GM21526 (cell line): ENCODE results near the gene SDK2.

ENCODE experiments used
- ATAC-seq: cut with Tn5 transposase; IDR thresholded peaks from one replicate; pipeline ENCODE4 v1.9.1; 2021; ENCODE audit warnings: moderate library complexity; ENCODE audit not compliant: unreplicated experiment, low FRiP score

The SDK2 gene

DNA sequence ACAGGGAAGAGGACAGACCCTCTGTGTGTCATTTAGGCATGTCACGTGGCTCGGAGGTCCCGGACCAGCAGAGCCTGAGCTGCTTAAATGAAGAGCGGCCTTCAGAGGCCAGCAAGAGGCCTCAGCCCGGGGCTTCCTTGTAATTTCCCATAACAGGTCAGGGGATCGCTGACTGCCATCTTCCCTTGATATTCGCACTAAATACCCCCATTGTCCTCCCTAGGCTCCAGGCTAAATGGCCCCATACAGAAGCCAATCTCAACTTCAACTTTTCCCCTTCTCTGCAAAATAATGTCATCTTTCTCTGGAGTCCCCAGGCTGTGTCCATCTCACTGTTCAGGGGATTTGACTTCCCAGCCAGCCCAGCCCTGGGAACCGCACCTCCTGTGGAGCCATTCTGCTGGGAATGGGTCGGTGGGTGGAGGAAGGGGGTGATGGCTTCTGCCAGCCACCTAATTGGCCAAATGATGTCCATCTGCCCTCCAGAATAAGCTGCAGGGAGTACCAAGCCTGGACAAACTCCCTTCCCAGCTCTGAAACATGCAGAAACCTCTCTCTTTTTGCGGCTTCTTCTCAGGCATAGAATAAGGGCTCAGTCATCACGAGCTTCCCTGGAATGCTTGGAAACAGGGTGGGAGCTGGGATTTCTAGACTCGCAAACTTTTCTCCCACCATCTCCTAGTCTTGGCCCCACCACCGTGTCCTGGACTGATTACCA lies 129.9 kb downstream of the SDK2 start:
- ATAC-seq: no peak

- ATAC-seq: no peak
Measured at GRCh38 chr17:73513426-73513825, 130.8 kb downstream of the SDK2 start.

GRCh38 chr17:73511719-73512115 lies 132.5 kb downstream of the SDK2 start:
- no peak for ATAC-seq

DNA sequence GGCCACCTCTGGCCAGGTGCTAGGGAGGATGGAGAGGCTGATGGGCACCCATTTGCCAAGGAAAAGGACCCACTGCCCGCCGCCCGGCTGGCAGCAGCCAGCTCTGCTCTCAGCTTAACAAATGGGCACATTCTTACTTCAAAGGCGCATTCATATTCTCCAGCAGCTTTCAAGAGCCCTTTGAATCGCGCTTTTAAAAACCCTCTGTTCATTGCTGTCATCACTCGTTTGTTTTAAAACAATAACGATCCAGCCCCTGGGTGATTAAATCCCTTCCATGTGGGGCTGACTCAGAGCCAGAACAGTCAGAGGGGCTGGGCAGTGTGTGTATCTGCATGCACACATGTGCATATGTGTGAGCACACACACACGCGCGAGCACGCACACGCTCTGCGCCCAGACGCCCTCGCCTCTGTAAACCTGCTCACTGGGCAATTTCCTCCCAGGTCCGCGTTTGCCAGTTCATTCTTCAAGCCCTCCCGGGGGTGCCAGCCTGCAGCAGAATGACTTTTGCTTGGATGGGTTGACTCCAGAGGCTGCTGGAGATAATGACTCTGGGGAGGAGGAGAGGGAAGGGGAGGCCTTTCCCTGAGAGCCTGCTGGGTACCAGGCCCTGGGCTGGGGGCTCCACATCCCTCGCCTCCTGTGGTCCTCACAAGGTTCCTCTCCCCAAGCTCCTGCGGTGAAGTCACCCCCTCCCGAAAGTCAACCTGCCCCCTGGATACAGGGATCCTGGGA lies 133.1 kb downstream of the SDK2 start:
- ATAC-seq: no peak

DNA sequence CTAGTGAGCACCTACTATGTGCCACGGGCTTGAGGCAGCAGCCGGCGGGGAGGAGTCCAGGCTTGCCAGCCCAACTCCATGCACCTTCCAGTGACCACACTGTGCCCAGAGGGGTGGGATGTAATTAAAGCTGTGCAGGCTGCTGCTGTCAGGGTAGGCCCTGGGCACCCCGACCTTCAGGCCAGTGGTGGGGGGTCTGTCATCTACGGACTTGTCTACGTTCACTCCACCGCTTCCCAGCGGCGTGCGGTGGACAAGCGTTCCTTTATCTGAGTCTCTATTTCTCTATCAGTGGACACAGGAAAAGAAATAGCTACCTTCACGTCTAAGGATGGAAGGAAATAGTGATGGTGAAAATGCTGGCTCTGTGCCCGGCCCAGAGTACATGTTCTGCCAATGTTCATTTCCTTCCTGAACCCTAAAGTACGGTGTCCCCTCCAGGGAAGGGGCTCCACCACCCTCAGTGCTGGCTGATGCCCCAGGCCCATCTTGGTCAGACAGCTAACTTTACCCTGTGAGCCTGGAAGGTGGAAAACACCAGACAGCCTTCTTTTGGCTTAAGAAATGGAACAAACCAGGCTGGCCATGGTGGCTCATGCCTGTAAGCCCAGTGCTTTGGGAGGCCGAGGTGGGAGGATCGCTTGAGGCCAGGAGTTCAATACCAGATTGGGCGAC lies 135.2 kb downstream of the SDK2 start:
- no peak for ATAC-seq

- no peak for ATAC-seq
Measured at GRCh38 chr17:73508057-73508930, 136.0 kb downstream of the SDK2 start.

DNA sequence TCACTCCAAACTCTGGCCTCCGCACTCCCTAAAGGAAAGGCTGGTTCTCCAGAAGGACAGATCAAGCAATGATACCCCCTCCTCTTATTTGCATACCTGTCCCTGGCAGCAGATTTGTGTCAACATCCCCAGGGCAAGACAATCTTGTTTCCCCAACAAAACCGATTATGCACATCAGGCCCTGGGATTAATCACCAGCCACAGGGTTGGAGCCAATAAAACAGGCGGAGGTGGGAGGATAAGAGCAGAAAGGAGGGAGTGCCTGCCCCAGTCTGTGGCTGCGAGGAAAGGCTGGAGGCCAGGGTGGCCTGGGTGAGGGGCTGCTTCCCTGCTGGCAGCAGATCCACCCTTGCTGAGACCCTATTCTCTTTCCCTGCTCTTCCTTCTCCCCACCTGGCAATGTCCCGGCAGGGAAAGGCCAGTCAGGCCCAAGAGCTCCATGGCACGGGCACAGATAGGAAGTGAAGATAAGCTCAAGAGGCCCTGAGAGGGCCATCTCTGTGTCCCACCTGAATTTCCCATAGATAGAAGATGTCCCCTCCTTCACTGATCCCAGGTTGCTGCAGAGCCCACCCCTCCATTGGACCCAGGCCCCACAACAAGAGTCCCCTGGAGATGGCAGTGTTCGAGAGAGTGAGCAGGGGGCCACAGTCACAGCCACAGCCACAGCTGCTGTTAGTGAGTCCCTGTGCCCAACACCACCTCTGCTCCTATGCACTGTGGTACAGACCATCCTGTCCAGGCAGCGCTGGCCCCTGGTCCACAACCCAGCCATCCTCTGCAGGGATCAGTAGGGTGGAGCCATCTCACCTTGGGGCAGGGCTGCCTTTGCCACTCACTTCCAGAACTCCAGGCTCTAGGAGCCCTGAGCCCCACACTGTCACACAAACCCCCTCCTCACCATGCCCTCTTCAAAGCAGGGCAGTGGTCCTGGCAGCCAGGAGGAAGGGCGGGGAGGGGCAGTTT lies 137.5 kb downstream of the SDK2 start:
- no peak for ATAC-seq

GRCh38 chr17:73503560-73503959 lies 140.7 kb downstream of the SDK2 start:
- ATAC-seq: no peak

DNA sequence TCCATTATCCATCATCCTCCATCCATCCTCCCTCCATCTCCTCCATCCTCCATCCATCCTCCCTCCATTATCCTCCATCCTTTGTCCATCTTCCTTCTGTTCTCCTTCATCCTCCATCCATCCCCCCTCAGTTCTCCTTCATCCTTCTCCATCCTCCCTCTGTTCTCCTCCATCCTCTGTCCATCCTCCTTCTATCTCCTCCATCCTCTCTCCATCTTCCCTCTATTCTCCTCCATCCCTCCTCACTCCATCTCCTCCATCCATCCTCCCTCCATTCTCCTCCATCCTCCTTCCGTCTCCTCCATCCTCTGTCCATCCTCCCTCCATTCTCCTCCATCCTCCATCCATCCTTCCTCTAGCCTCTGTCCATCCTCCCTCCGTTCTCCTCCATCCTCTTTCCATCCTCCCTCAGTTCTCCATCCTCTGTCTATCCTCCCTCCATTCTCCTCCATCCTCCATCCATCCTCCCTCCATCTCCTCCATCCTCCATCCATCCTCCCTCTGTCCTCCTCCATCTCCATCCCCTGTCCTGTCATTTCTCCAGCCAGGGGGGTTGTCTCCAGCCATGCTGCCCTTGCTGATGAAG lies 143.7 kb downstream of the SDK2 start:
- ATAC-seq: no peak

GRCh38 chr17:73498886-73499554 lies 145.2 kb downstream of the SDK2 start:
- ATAC-seq: no peak

GRCh38 chr17:73498176-73498575 lies 146.1 kb downstream of the SDK2 start:
- no peak for ATAC-seq

DNA sequence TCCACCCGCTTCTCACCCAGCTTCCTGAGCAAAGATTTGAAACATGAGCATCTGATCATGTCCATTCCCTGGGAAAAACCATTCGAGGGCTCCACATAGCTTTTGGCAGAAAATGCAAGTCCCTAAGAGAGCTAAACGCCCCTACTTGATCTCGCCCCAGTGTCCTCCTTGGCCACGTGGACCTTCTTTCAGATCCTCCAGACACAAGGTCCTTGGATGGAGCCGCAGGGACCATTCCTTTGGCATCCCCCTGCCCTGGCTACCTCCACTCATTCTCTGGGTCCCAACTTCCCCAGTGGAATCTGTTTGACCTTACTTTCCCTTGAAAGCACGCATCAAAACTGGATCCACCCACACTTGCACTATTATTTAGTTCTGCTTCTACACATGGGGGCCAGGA lies 146.5 kb downstream of the SDK2 start:
- no peak for ATAC-seq

DNA sequence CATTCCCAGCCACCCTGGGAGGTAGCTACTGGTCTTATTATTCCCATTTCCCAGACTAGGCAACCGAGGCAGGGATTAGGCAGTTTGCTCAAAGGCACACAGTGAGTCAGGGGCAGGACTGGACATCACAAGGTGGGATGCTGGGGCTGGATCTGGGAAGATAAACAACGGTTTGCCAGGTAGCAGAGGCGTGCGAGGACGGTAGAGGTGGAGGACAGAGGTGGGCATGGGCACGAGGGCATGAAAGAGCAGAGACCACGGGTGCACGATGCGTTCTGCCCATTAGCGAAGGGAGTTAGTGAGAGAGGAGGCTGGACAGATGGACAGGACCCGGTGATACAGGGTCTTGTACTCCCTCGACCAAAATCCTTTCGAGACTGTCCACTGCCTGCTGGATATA lies 148.0 kb downstream of the SDK2 start:
- ATAC-seq: no peak

GRCh38 chr17:73495641-73496040 lies 148.6 kb downstream of the SDK2 start:
- no peak for ATAC-seq

- no peak for ATAC-seq
Measured at GRCh38 chr17:73494950-73495349, 149.3 kb downstream of the SDK2 start.

DNA sequence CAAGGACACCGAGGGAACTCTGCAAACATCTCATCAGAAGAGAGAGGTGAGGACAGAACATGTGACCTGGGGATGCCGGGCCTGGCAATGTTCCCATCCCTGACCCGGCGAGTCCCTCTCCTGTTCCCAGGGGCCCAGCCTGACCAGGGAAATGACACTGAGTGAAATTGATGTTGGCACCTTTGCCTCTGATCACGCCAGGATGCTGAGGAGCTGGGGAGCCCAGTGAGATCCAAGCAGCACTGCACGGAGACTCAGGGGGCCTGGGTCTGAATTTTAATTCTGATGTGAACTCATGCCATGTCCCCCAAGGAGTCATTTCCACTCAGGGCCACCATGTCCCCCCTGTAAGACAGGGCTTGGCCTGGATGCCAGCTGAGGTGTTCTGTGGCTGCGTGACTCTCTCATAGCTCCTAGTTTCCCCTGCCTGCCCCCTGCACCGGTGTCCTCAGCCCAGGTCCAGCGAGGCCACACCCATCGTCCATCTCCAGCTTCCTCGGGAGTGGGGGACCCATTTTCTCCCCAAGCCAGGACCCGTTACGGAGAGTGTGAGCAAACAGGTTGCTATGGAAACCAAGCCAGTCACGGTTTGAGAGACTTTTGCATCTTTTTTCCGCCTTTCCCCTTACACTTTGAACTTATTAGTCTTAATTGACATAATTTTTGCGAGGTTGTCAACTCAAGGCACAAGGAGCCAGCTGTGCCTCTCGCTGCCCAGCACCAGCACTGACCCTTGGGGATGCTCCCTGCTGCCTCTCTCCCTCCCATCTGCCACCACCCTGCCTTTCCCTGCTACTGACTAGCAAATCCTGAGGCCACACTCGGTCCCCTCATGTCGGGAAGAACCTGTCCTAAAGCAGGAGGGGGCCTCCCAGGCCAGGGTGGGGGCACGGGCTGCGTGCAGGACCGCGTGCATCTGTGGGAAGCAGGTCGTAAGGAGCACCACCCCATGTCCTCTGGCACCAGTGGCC lies 150.0 kb downstream of the SDK2 start:
- ATAC-seq: no peak
